ENCODE data around the gene GRK4. TPM values are rescaled to one million over a fixed set of nuclear protein-coding genes. Genes with fewer than 3 reads are reported as not detected.

GRK4 gene
- total RNA-seq, 1 donor from 2014 or later = 6.0 TPM

Other genes with a start within 250 kb of the GRK4 start
- gene TNIP2, start 207.2 kb upstream of the GRK4 start, total RNA-seq = 49.5 TPM
- gene SH3BP2, start 170.5 kb upstream of the GRK4 start, total RNA-seq = 63.9 TPM
- 272 TPM for gene ADD1, start 119.7 kb upstream of the GRK4 start, total RNA-seq
- gene NOP14, start 165 bp upstream of the GRK4 start, total RNA-seq = 37.5 TPM
- gene HTT-AS, start 111.0 kb downstream of the GRK4 start, total RNA-seq = not detected
- 56.5 TPM for gene HTT, start 111.1 kb downstream of the GRK4 start, total RNA-seq